ENCODE results near the gene DCLRE1B.

GRCh38 chr1:113887402-113888175, 17.5 kb upstream of the DCLRE1B start, which contains the start of gene BCL2L15:
- TF ChIP-seq CTCF (IDR thresholded peaks at IDR 0.05; ENCODE audit: insufficient read depth, low read depth, low read length) (no peak), EZH2 (IDR thresholded peaks at IDR 0.05; ENCODE audit: insufficient read depth, low read length) (no peak)

Measured in astrocyte (in vitro differentiated cells and primary cell).